Ureter (tissue), 1 donor: ENCODE measurements around the gene FRMD5. TPM values are rescaled to one million over a fixed set of nuclear protein-coding genes. Genes with fewer than 3 reads are reported as not detected.
"Not testable (repeated sequence)": the region's sequence is repeated elsewhere in the genome, so short reads cannot be mapped to it uniquely, and the experiment has no call there.

Experiments used
- DNase-seq: peaks from one replicate; pipeline ENCODE4 v3.0.0-alpha.2; 2020; ENCODE audit warnings: low spot score
- total RNA-seq: library from RNA; stranded (reverse); gene quantifications from one replicate; pipeline ENCODE4 v1.2.4, GENCODE V29; 2023
- donor health status: DM: yes; HTN: yes; CAD: no.

Gene FRMD5
- total RNA-seq, 1 donor from 2014 or later: 0.60 TPM

DNA sequence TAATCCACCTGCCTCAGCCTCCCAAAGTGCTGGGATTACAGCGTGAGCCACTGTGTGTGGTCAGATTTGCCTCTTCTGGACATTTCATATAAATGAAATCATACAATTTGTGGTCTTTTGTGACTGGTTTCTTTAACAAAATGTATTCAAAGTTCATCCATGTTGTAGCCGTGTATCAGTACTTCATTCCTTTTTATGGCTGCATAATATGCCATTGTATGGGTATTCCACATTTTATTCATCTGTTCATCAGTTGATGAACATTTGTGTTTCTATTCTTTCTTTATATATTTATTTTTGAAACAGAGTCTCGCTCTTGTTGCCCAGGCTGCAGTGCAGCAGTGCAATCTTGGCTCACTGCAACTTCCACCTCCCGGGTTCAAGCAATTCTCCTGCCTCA is 342.5 kb downstream of the FRMD5 start:
- DNase-seq: no peak

DNA sequence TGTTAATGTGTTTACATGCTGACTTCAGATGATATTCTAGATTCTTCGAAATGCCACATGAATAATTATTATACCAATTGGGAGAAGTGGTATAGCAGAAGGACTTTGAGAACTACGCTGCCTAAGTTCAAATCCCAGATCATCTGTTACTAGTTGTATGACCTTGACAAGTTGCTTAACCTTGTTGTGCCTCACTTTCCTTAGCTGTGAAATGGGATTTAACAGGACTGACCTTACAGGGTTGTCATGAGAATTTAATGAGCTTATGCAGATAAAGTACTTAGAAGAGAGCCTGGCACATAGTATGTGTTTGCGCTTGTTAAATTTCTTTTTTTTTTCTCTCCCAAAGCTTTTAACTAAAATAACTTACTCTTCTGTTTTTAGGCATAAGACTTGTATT is 343.8 kb downstream of the FRMD5 start:
- DNase-seq: no peak

DNA sequence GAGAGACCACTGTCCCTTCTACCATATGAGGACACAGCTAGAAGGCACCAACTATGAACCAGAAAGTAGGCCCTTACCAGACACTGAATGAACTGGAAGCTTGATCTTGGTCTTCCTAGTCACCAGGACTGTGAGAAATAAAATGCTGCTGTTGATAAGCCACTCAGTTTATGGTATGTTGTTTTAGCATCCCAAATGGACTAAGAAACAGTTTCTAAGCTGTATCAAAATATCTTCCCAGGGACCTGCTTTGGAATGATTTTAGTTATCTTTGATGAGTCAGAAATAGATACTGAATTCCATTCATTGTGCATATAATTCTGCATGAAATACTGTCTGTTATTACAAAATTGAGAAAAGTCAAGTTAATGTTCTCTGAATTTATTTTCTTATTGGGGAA is 349.6 kb downstream of the FRMD5 start:
- DNase-seq: no peak

DNA sequence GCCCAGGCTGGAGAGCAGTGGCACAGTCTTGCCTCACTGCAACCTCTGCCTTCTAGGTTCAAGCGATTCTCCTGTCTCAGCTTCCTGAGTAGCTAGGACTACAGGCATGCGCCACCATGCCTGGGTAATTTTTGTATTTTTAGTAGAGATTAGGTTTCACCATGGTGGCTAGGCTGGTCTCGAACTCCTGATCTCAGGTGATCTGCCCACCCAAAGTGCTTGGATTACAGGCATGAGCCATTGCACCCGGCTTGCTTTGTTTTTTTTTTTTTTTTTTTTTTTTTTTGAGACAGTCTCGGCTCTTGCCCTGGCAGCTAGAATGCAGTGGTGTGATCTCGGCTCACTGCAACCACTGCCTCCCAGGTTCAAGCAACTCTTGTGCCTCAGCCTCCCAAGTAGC is 362.6 kb downstream of the FRMD5 start:
- DNase-seq: not testable (repeated sequence)

DNA sequence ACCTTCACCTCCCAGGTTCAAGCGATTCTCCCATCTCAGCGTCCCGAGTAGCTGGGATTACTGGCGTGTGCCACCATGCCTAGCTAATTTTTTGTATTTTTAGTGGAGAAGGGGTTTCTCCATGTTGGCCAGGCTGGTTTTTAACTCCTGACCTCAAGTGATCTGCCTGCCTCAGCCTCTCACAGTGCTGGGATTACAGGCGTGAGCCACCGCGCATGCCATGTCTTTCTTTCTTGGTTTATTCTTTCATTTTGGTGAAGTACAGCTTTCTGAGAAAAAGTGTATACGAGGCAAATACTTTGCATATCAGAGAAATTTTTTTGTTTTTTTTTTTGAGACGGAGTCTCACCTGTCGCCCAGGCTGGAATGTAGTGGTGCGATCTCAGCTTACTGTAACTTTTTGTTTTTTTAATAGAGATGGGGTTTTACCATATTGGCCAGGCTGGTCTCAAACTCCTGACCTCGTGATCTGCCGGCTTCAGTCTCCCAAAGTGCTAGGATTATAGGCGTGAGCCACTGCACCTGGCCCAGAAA is 363.5 kb downstream of the FRMD5 start:
- DNase-seq: not testable (repeated sequence)

DNA sequence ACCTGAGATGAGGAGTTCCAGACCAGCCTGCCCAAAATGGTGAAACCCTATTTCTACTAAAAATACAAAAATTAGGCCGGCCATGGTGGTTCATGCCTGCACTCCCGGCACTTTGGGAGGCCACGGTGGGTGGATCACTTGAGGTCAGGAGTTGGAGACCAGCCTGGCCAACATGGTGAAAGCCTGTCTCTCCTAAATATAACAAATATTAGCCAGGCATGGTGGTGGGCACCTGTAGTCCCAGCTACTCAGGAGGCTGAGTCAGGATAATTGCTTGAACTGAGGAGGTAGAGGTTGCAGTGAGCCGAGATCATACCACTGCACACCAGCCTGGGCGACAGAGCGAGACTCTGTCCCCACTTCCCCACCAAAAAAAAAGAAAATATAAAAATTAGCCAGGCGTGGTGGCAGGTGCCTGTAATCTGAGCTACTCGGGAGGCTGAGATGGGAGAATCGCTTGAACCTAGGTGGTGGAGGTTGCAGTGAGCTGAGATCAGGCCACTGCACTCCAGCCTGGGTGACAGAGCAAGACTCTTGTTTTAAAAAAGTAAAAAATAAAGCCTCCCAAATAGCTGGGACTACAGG is 364.3 kb downstream of the FRMD5 start:
- not testable (repeated sequence) for DNase-seq

DNA sequence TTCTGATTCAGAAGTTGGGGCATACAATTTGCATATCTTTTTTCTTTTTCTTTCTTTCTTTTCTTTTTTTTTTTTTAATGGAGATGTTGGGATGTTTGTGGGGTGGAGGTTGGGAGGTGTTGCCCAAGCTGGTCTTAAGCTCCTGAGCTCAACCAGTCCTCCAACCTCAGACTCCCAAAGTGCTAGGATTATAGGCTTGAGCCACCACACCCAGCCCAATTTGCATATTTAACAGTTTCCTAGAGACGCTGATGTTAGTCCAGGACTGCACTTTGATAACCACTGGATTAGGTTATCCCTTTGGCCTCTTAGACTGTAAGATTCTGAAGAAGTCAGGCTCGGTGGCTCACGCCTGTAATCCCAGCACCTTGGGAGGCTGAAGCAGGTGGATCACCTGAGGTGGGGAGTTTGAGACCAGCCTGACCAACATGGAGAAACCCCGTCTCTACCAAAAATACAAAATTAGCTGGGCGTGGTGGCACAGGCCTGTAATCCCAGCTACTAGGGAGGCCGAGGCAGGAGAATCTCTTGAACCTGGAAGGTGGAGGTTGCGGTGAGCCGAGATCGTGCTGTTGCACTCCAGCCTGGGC is 365.0 kb downstream of the FRMD5 start:
- DNase-seq: not testable (repeated sequence)

DNA sequence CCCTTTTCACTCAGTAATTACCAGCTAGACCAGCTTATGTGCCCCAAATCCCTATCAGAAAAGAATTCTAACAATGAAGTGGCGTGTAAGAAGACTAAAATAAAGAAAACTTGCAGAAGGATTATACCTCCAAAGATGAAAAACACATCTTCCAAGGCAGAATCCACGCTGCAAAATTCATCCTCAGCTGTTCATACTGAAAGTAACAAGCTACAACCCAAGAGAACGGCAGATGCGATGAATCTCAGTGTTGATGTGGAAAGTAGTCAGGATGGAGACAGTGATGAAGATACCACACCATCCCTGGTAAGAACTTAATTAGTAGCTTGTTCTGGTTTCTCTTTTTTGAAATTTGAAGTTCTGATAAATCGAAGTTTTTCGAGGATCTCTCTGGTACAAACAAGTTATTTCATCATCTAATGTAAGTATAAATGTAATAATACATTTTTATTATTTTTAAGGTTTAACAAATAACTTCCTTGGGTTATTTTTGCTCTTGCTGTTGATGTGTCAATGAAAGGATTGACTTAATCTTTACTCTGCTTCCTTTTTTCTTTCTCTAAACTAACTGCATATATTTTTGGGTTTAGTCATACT is 366.9 kb downstream of the FRMD5 start:
- DNase-seq: no peak

DNA sequence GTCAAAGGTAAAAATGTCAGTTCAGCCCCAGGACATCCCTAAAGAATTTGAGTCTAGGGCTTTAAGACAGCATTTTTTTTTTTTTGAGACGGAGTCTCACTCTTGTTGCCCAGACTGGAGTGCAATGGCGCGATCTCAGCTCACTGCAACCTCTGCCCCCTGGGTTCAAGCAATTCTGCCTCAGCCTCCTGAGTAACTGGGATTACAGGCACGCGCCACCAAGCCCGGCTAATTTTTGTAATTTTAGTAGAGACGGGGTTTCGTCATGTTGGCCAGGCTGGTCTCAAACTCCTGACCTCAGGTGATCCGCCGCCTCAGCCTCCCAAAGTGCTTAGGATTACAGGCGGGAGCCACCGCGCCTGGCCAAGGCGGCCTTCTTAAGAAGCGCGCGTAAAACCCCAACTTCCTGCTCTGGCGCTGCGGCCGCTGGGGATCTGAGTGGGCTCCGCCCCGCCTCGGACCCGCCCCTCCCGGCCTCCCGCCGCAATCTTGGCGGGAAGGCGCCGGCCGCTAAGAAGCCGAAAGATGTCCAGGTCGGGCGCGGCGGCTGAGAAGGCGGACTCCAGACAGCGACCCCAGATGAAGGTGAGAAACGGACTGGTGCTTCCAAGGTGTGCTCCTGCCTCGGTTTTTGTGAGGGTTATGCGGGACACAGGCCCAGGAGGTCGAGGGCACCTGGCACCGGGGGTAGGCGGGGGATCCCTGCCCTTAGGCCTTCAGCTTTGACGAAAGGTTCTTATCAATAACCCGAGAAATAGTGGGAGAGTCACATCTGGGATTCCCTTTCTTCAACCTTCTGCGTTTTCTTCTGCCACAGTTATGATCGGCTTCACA is 368.3 kb downstream of the FRMD5 start, which contains the start of gene WDR76:
Gene WDR76, plus strand, starts transcription at position 495 of the 834 bp plus-strand sequence. Its CDS starts 31 bp downstream, at position 526.
- peak; percentile 83 for DNase-seq

DNA sequence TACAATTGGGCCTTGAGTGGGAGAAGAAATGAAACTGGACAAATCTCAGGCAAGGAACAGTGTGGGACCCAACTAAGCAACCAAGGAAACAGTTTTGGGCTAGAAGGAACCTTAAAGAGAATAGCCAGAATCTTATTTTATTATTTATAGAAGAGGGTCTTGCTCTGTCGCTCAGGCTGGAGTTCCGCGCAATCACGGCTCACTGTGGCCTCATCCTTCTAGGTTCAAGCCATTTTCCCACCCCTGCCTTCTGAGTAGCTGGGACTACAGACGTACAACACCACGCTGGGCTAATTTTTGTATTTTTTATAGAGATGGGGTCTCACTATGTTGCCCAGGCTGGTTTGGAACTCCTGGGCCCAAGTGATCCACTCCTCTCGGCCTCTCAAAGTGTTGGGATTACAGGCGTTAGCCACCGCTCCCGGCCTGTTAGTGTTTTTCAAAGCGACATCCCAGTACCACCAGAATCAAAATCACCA is 369.0 kb downstream of the FRMD5 start:
- DNase-seq: no peak

DNA sequence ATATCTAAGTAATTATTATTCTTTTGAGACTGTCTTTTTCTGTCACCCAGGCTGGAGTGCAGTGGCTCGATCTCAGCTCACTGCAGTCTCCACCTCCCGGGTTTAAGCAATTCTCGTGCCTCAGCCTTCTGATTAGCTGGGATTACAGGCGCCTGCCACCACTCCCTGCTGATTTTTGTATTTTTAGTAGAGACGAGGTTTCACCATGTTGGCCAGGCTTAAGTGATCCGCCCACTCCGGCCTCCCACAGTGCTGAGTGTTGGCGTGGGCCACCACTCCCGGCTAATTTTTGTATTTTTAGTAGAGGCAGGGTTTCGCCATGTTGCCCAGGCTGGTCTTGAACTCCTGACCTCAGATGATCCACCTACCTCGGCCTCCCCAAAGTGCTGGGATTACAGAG is 369.8 kb downstream of the FRMD5 start:
- not testable (repeated sequence) for DNase-seq

DNA sequence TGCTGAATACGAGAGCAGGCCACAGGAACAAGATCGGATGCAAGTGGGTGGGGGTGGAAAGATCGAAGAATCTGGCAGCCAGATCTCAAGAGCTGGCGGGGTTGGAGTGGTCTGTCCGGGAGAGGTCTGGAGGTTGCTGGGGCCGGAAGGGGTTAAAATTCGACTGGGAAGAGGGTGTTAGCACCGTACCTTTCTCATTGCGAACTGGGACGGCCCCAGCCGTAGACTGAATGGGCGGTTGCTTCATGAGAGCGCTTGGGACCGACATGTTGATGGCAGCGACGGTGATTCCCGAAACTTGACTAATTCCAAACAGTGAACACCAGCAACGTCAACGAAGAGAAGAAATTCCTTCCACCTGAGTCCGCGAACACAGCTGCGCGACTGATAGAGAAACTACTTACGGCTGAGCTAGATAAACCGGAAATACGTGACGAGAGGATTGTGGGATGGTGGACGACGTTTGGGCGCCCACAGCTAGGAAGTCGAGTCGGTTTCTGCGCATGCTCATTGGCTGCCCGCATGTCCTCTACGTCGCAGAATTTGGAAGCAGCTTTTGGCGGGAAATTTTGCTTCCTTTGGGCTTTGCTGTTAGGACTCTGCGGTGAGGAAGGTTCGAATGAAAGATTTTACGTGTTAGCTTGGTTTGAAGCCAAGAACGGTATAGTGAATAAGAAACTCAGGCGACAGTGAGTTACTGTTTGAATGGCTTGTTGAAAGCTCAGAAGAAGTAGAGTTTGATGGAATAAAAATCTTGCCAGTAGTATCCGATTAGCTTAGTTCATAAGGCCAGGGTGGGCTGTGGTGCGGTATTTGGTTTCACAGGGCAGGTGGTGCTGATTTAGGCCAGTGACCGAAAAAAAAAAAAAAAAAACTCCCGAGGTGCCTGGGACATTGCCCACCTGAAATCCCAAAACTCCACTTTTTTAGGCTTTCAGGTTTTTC is 370.5 kb downstream of the FRMD5 start, which contains the start of gene MFAP1:
Gene MFAP1, minus strand, starts transcription at position 389 of the 945 bp plus-strand sequence. Its CDS starts 121 bp downstream, at position 268.
- DNase-seq: peak; percentile 95

DNA sequence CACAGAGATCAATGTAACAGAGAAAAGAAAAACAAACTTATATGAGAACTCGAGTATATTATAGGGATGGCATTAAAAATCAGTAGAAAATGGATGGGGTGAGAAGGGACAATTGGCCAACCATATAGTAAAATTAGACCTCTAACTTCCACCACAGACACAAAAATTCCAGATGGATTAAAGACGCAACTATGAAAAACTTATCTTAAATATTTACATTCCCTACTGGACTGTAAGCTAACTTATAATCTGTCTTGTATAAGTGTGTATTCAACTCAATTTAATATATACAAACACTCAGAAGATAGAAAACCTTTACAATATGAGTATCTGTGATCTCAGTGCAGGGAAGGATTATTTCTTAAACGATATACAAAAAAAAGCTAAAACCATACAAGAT is 373.6 kb downstream of the FRMD5 start:
- DNase-seq: no peak

Other genes with a start within 250 kb of the FRMD5 start
- gene GOLM2, start 93.4 kb upstream of the FRMD5 start, total RNA-seq: 91.7 TPM
- gene CTDSPL2, start 232.4 kb upstream of the FRMD5 start, total RNA-seq: 58.3 TPM